Parathyroid adenoma (tissue), 2 donors: ENCODE measurements around the gene KLK11.
A peak's percentile ranks its signal among the peaks of the same experiment; 100 is the strongest.

Experiments used
- H2AFZ ChIP-seq: fragments of 300-600 bp; sonication (generic); one replicate; pipeline ENCODE4 v1.7.0; 2017; ENCODE audit warnings: antibody characterized with exemption, mild to moderate bottlenecking
- H3K27ac ChIP-seq: fragments of 300-600 bp; sonication (generic); one replicate; pipeline ENCODE4 v1.7.0; 2017
- H3K27me3 ChIP-seq: fragments of 300-600 bp; sonication (generic); one replicate; pipeline ENCODE4 v1.7.0; 2017; ENCODE audit warnings: low read length; ENCODE audit not compliant: control insufficient read depth, insufficient read depth
- H3K36me3 ChIP-seq: fragments of 300-600 bp; sonication (generic); one replicate; pipeline ENCODE4 v1.7.0; 2017; ENCODE audit warnings: low read length; ENCODE audit not compliant: control insufficient read depth, insufficient read depth
- H3K4me1 ChIP-seq: fragments of 300-600 bp; sonication (generic); one replicate; pipeline ENCODE4 v1.7.0; 2017; ENCODE audit warnings: control low read depth
- H3K4me2 ChIP-seq: fragments of 300-600 bp; sonication (generic); one replicate; pipeline ENCODE4 v1.7.0; 2017; ENCODE audit warnings: low read length
- H3K4me3 ChIP-seq: fragments of 300-600 bp; sonication (generic); one replicate; pipeline ENCODE4 v1.7.0; 2017; ENCODE audit warnings: low read depth, low read length
- H3K79me2 ChIP-seq: fragments of 300-600 bp; sonication (generic); one replicate; pipeline ENCODE4 v1.7.0; 2017; ENCODE audit warnings: control low read depth
- H3K9ac ChIP-seq: fragments of 300-600 bp; sonication (generic); one replicate; pipeline ENCODE4 v1.7.0; 2017; ENCODE audit warnings: mild to moderate bottlenecking
- H3K9me3 ChIP-seq: fragments of 300-600 bp; sonication (generic); one replicate; pipeline ENCODE4 v1.7.0; 2017; ENCODE audit warnings: low read length; ENCODE audit not compliant: control insufficient read depth
- CTCF ChIP-seq: fragments of 300-600 bp; sonication (generic); IDR thresholded peaks from one replicate; pipeline ENCODE4 v1.7.0; 2017; ENCODE audit warnings: antibody characterized with exemption, mild to moderate bottlenecking
- donor health status: primary hyperparathyroidism.

The KLK11 gene

GRCh38 chr19:50975766-50976165 lies 50.6 kb downstream of the KLK11 start:
- H3K4me1 ChIP-seq: no peaks in the 10 kb centered on the region
- H2AFZ ChIP-seq: peak overlapping the region; percentile 50
- H3K4me3 ChIP-seq: no peak overlapping the region
- H3K4me2 ChIP-seq: no peak overlapping the region
- H3K9ac ChIP-seq: no peak overlapping the region
- H3K27ac ChIP-seq: no peak overlapping the region
- H3K27me3 ChIP-seq: no peaks in the 10 kb centered on the region
- no peaks in the 10 kb centered on the region for H3K36me3 ChIP-seq
- H3K79me2 ChIP-seq: no peaks in the 10 kb centered on the region
- H3K9me3 ChIP-seq: no peaks in the 10 kb centered on the region
- TF ChIP-seq CTCF: no peak

GRCh38 chr19:50974702-50975556 lies 51.5 kb downstream of the KLK11 start:
- Histone ChIP-seq H2AFZ (no peak overlapping the region), H3K4me1 (no peaks in the 10 kb centered on the region), H3K9me3 (no peaks in the 10 kb centered on the region), H3K4me2 (no peak overlapping the region), H3K27ac (no peak overlapping the region), H3K27me3 (no peaks in the 10 kb centered on the region), H3K4me3 (no peak overlapping the region), H3K9ac (no peak overlapping the region), H3K36me3 (no peaks in the 10 kb centered on the region), H3K79me2 (no peaks in the 10 kb centered on the region)
- TF ChIP-seq CTCF: no peak

GRCh38 chr19:50972795-50973376 lies 53.5 kb downstream of the KLK11 start:
- TF ChIP-seq CTCF: no peak
- H3K27ac ChIP-seq: no peak overlapping the region
- H3K4me3 ChIP-seq: no peak overlapping the region
- H3K79me2 ChIP-seq: no peaks in the 10 kb centered on the region
- no peaks in the 10 kb centered on the region for H3K36me3 ChIP-seq
- no peaks in the 10 kb centered on the region for H3K27me3 ChIP-seq
- H3K4me1 ChIP-seq: no peaks in the 10 kb centered on the region
- H3K4me2 ChIP-seq: no peak overlapping the region
- H3K9me3 ChIP-seq: no peaks in the 10 kb centered on the region
- no peak overlapping the region for H3K9ac ChIP-seq
- H2AFZ ChIP-seq: no peak overlapping the region
